ENCODE measurements around the gene ENTPD6. TPM values are rescaled to one million over a fixed set of nuclear protein-coding genes. Genes with fewer than 3 reads are reported as not detected.

Gene ENTPD6
- total and polyA plus RNA-seq, 2 donors (not counting 1 experiment from before 2014, with no cell fraction given) = 64.4 to 79.8 TPM

DNA sequence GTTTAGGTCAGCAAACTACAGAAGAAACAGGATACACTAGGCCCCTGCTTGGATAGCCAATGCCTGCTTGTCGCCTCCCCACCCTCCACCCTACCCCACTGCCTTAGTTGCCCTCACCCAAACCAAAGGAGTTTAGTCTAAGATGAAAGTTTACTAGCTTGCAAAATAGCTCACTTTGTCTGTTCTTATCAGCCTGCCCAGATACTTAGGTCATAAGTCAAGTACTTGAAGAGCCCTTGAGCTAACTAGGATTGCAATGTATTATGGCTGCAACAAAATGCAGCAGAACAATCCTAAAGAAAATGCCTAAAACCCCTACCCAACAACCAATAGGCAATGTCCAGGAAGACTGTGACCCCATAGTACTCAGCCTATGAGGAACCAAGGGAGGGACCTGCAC lies 7.3 kb upstream of the ENTPD6 start:
- no peak for TF ChIP-seq EZH2 (IDR thresholded peaks at IDR 0.05; ENCODE audit: borderline replicate concordance, insufficient read depth, low read depth, low read length, poor library complexity, severe bottlenecking)
- TF ChIP-seq, protein P1, sequence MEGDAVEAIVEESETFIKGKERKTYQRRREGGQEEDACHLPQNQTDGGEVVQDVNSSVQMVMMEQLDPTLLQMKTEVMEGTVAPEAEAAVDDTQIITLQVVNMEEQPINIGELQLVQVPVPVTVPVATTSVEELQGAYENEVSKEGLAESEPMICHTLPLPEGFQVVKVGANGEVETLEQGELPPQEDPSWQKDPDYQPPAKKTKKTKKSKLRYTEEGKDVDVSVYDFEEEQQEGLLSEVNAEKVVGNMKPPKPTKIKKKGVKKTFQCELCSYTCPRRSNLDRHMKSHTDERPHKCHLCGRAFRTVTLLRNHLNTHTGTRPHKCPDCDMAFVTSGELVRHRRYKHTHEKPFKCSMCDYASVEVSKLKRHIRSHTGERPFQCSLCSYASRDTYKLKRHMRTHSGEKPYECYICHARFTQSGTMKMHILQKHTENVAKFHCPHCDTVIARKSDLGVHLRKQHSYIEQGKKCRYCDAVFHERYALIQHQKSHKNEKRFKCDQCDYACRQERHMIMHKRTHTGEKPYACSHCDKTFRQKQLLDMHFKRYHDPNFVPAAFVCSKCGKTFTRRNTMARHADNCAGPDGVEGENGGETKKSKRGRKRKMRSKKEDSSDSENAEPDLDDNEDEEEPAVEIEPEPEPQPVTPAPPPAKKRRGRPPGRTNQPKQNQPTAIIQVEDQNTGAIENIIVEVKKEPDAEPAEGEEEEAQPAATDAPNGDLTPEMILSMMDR (IDR thresholded peaks at IDR 0.05) = no peak
- ATAC-seq (ENCODE audit: low read depth) = no peak
- Histone ChIP-seq H3K4me2 (replicated peaks; ENCODE audit: low read depth, low read length, poor library complexity, severe bottlenecking) (no peak overlapping the region), H3K4me1 (ENCODE audit: control insufficient read depth in 2 of 2, insufficient read depth in 2 of 2, low read length in 2 of 2) (no peaks in the 10 kb centered on the region), H3K9ac (ENCODE audit: low read length) (no peak overlapping the region), H3K36me3 (replicated peaks in 1 of 2; ENCODE audit: control extremely low read depth in 1 of 2, control insufficient read depth in 1 of 2, extremely low read depth in 1 of 2, insufficient read depth in 2 of 2, low read length in 1 of 2) (no peaks in the 10 kb centered on the region), H4K20me1 (ENCODE audit: control insufficient read depth, insufficient read depth, low read length, poor library complexity, severe bottlenecking) (no peaks in the 10 kb centered on the region), H3K9me3 (ENCODE audit: control extremely low read depth in 1 of 3, control insufficient read depth in 2 of 3, insufficient read depth in 1 of 3, low read length in 2 of 3) (peaks cover 0 to 14% (median 2%) of the 10 kb centered on the region in 3 donors), H2AFZ (ENCODE audit: insufficient read depth, low read depth, low read length, poor library complexity, severe bottlenecking) (no peak overlapping the region), H3K4me3 (ENCODE audit: control extremely low read depth in 1 of 5, extremely low read depth in 1 of 5, insufficient read depth in 1 of 5, low read depth in 2 of 5, low read length in 4 of 5) (no peak overlapping the region), H3K27me3 (replicated peaks in 1 of 4; ENCODE audit: control extremely low read depth in 1 of 4, control insufficient read depth in 3 of 4, insufficient read depth in 4 of 4, low read length in 3 of 4) (peaks cover 0 to 19% (median 6%) of the 10 kb centered on the region in 4 experiments), H3K27ac (ENCODE audit: low read length in 2 of 2) (no peak overlapping the region), H3K79me2 (ENCODE audit: control insufficient read depth, insufficient read depth, low read length) (no peaks in the 10 kb centered on the region)
- ChIA-PET CTCF (no interaction called here), POLR2A (no interaction called here)
- H3K4me3 Mint-ChIP-seq = no peak overlapping the region
- no peak overlapping the region for H3K27ac Mint-ChIP-seq
- no peaks in the 10 kb centered on the region for H3K9me3 Mint-ChIP-seq (ENCODE audit: insufficient read depth)
- intact Hi-C loops (cut with micrococcal nuclease) = no loop called here
- no peak for DNase-seq
- H3K4me1 Mint-ChIP-seq = no peaks in the 10 kb centered on the region
- H3K27me3 Mint-ChIP-seq = peaks cover 47% of the 10 kb centered on the region
- no CpG with 5 or more reads among the region's 1 CpG for WGBS (ENCODE audit: insufficient coverage)

DNA sequence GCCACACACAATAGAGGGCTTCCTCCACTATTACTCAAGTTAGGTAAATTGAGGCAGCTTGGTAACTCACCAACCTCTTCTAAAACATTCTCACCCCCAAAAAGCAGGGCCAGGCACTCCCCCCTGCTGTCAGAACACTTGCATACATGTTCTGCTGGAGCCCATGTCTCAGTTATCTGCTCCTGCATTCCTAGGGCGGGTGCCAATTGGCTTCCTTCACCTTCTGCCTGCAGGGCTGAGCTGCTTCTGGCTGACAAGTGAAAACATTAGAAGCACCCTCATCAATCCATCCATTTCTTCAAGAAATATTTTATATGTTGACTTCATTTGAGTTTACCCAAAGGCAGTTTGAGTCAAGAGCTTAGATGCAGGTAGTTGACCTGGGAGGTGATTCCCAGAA lies 4.5 kb upstream of the ENTPD6 start:
- H3K36me3 ChIP-seq (replicated peaks in 1 of 2; ENCODE audit: control extremely low read depth in 1 of 2, control insufficient read depth in 1 of 2, extremely low read depth in 1 of 2, insufficient read depth in 2 of 2, low read length in 1 of 2) = no peaks in the 10 kb centered on the region
- no peak for TF ChIP-seq EZH2 (IDR thresholded peaks at IDR 0.05; ENCODE audit: borderline replicate concordance, insufficient read depth, low read depth, low read length, poor library complexity, severe bottlenecking)
- TF ChIP-seq, protein P1 (IDR thresholded peaks at IDR 0.05) = no peak
- Mint-ChIP-seq H3K4me3 (no peak overlapping the region), H3K9me3 (ENCODE audit: insufficient read depth) (no peaks in the 10 kb centered on the region), H3K4me1 (peaks cover 9% of the 10 kb centered on the region), H3K27me3 (peaks cover 26% of the 10 kb centered on the region), H3K27ac (no peak overlapping the region)
- H3K9me3 ChIP-seq (ENCODE audit: control extremely low read depth in 1 of 3, control insufficient read depth in 2 of 3, insufficient read depth in 1 of 3, low read length in 2 of 3) = peaks cover 0 to 16% (median 1%) of the 10 kb centered on the region in 3 donors
- H3K4me3 ChIP-seq (ENCODE audit: control extremely low read depth in 1 of 5, extremely low read depth in 1 of 5, insufficient read depth in 1 of 5, low read depth in 2 of 5, low read length in 4 of 5) = no peak overlapping the region
- H3K79me2 ChIP-seq (ENCODE audit: control insufficient read depth, insufficient read depth, low read length) = peaks cover 2% of the 10 kb centered on the region
- ChIA-PET CTCF (interaction anchor here (0.9 kb wide), 1 partner anchor 127 kb away, joined by 3 read pairs; no protein-coding TSS in a partner anchor), POLR2A (no interaction called here)
- H4K20me1 ChIP-seq (ENCODE audit: control insufficient read depth, insufficient read depth, low read length, poor library complexity, severe bottlenecking) = no peaks in the 10 kb centered on the region
- ATAC-seq (ENCODE audit: low read depth) = no peak
- no CpG with 5 or more reads among the region's 1 CpG for WGBS (ENCODE audit: insufficient coverage)
- no peak overlapping the region for H2AFZ ChIP-seq (ENCODE audit: insufficient read depth, low read depth, low read length, poor library complexity, severe bottlenecking)
- H3K4me1 ChIP-seq (ENCODE audit: control insufficient read depth in 2 of 2, insufficient read depth in 2 of 2, low read length in 2 of 2) = peaks cover 0 to 9% of the 10 kb centered on the region in 2 donors
- peaks cover 0 to 19% (median 6%) of the 10 kb centered on the region in 4 experiments for H3K27me3 ChIP-seq (replicated peaks in 1 of 4; ENCODE audit: control extremely low read depth in 1 of 4, control insufficient read depth in 3 of 4, insufficient read depth in 4 of 4, low read length in 3 of 4)
- H3K9ac ChIP-seq (ENCODE audit: low read length) = no peak overlapping the region
- H3K27ac ChIP-seq (ENCODE audit: low read length in 2 of 2) = no peak overlapping the region
- no peak overlapping the region for H3K4me2 ChIP-seq (replicated peaks; ENCODE audit: low read depth, low read length, poor library complexity, severe bottlenecking)
- intact Hi-C loops (cut with micrococcal nuclease) = no loop called here
- DNase-seq = no peak

All from B cell (primary cell).